ENCODE measurements around the gene SBK2.

Gene SBK2

DNA sequence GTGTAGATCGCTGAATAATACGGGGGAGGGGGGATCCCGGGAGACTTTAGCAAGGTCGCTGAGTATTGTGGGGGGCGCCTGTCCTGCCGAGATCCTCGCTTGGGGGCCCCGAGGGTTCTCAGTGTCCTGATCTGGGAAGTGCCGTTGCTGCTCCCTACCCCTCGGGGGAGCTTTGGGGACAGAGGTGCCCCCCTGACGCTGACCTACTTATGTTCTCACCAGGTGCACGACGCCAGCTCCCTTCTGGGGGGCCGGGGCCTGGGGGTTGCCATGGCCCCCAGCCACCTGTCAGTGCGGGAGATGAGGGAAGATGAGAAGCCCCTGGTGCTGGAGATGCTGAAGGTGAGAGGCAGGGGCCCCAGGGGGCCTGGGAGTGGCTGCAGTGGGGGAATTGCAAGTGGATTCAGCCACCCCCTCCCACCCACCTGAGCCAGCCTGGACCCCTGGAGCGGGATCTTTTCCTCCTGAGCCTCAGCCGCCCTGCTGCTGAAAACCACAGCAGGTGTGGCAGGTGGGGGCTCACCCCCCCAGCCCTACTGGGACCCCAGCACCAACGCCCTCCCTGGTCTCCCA is 51.4 kb downstream of the SBK2 start:
- DNase-seq: no peak

DNA sequence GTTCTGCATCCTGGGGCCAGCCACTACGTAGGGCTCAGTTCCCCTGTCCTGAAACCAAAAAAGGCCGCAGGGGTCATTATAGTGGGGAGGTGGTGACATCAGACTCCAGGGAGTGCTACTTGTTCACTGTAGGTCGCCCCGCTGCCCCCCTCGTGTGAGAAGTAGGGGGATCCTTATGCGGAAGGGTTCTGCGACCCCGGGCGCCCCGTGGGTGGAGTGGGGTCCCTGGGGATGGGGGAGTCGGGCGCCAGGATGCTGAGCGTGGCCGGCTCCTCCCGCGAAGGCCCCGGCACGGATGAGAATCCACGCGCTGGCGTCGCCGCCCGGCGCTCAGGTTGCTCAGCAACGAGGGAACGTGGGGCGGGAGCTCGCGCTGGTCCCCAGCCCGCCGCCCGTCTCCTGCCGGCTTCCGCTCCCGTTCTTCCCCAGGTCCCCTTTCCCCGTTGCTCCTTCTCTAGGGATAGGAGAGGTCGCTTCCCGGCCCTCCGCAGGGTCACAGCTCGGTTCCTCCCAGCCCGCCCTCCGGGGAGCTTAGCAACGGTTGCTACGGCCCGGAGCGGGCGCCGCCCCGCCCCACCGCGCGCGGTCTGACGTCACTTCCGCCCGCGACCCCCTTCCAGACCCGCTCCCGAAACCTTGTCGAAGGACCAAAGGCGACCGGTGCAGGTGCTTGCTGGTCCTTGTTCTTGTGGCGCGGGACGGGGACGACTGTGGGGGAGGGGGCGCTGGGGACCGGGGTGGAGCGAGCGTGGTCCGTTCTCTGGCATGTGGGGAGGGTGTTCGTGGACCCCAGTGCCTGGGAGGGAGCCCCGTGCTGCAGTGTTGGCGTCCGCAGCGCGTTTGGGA is 52.1 kb downstream of the SBK2 start, which contains the start of gene NAT14:
Gene NAT14 (plus strand): TSS at position 596 of the 846 bp plus-strand sequence. CDS start 521 bp downstream, outside the sequence.
- peak; percentile 26 to 61 (median 53) for DNase-seq

DNA sequence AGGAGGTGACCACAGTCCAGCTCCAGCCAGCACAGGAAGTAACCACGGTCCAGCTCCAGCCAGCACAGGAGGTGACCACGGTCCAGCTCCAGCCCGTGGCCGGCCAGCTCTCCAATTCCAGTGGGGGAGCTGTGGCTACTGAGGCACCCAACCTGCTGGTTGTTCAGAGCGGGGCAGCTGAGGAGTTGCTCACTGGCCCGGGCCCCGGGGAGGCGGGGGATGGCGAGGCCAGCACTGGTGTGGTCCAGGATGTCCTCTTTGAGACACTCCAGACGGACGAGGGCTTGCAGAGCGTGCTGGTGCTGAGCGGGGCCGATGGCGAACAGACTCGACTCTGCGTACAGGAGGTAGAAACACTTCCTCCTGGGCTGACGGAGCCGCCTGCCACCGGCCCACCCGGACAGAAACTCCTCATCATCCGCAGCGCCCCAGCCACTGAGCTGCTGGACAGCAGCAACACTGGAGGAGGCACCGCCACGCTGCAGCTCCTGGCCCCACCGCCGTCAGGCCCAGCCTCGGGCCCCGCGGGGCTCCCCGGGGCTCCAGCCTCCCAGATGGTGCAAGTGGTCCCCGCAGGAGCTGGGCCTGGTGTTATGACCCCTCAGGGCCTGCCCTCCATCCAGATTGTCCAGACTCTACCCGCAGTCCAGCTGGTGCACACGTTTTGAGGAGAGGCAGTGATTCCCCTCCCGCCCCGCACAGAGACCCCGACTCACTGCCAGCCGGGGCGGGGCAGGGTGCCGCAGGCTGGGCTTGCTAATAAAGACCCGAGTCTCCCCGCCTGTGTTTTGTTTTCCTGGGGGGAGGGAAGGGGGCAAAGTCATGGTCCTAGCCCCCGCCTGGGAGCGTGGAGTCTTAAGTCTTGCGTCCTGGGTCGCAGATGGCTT is 53.0 kb downstream of the SBK2 start:
- peak in 1 of 5 donors; percentile 6 for DNase-seq

DNA sequence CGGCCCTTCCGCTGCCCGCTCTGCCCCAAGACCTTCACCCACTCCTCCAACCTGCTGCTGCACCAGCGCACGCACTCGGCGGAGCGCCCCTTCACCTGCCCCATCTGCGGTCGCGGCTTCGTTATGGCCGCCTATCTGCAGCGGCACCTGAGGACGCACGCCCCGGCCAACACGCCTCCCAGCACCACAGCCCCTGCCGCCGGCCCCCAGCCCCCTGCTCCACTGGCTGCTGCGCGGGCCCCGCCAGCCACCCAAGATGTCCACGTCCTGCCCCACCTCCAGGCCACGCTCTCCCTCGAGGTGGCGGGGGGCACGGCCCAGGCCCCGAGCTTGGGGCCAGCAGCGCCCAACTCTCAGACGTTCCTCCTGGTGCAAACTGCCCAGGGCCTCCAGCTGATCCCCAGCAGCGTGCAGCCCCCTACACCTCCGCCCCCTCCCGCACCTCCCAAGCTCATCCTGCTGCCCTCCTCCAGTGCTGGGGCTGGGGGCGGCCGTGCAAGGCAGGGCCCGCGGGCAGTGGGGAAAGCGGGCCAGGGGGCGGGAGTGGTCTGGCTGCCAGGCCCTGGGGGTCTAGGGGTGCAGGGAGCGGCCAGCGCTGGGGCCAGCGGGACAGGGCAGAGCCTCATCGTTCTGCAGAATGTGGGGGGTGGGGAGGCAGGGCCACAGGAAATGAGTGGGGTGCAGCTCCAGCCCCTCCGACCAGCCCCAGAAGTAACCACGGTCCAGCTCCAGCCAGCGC is 53.8 kb downstream of the SBK2 start:
- DNase-seq: no peak

DNA sequence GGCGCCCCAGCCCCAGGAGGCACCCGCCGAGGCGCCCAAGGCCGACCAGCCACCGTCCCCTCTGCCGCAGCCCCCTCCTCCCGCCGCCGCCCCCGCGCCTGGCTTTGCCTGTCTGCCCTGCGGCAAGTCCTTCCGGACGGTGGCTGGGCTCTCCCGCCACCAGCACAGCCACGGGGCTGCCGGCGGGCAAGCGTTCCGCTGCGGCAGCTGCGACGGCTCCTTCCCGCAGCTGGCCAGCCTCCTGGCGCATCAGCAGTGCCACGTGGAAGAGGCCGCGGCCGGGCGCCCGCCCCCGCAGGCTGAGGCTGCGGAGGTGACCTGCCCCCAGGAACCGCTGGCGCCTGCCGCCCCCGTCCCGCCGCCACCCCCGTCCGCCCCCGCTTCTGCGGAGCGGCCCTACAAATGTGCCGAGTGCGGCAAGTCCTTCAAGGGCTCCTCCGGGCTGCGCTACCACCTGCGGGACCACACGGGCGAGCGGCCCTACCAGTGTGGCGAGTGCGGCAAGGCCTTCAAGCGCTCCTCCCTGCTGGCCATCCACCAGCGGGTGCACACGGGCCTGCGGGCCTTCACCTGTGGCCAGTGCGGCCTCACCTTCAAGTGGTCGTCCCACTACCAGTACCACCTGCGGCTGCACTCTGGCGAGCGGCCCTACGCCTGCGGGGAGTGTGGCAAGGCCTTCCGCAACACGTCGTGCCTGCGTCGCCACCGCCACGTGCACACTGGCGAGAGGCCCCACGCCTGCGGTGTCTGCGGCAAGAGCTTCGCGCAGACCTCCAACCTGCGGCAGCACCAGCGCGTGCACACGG is 54.6 kb downstream of the SBK2 start:
- no peak for DNase-seq

DNA sequence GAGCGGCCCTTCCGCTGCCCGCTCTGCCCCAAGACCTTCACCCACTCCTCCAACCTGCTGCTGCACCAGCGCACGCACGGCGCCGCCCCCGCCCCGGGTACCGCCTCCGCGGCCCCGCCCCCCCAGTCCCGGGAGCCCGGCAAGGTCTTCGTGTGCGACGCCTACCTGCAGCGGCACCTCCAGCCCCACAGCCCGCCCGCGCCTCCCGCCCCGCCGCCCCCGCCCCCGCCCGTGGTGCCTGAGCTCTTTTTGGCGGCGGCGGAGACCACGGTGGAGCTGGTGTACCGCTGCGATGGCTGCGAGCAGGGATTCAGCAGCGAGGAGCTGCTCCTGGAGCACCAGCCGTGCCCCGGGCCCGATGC is 55.2 kb downstream of the SBK2 start:
- DNase-seq: no peak

DNA sequence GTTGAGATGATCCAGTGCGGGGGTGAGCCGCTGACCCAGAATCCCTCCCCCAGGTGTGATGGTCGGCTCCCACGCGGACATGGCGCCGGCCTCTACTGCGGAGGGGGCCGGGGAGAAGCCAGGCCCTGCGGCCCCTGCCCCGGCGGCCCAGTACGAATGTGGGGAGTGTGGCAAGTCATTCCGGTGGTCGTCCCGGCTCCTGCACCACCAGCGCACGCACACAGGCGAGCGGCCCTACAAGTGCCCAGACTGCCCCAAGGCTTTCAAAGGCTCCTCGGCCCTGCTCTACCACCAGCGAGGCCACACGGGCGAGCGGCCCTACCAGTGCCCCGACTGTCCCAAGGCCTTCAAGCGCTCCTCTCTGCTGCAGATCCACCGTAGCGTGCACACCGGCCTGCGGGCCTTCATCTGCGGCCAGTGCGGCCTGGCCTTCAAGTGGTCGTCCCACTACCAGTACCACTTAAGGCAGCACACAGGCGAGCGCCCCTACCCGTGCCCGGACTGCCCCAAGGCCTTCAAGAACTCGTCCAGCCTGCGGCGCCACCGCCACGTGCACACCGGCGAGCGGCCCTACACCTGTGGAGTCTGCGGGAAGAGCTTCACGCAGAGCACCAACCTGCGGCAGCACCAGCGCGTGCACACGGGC is 55.7 kb downstream of the SBK2 start:
- no peak for DNase-seq

DNA sequence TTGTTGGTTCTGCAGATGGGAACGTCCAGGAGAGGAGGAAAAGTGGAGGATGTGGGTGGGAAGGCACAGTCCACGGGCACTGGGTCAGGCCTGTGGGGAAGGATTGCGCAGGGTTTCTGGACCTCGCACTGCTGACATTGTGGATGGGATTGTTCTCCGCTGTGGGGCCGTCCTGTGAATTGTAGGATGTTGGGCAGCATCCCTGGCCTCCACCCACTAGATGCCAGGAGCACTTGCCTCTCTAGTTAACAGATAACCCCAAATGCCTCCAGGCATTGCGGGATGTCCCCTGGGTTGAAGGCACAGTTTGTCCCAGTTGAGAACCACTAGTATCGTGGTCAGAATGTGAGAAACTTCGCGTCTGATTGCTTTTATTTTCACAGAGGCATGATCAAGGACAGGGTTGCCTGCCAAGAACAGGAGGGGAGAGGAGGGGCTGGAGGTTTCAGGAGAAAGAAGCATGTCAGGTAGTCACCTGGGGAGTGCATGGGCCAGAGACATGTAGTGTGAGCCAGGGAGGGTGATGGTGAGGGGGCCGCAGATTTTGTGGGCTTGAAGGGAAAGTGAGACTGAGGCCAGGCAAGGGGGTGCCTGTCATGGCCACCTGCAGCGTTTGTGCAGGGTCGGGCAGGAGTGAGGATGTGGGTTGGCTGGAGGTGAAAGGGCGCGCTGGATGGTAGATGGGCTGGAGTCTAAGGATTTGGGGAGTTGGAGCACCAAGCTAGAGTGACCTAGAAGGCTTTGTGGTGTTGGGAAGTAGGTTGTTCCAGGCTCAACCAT is 57.3 kb downstream of the SBK2 start:
- no peak for DNase-seq

DNA sequence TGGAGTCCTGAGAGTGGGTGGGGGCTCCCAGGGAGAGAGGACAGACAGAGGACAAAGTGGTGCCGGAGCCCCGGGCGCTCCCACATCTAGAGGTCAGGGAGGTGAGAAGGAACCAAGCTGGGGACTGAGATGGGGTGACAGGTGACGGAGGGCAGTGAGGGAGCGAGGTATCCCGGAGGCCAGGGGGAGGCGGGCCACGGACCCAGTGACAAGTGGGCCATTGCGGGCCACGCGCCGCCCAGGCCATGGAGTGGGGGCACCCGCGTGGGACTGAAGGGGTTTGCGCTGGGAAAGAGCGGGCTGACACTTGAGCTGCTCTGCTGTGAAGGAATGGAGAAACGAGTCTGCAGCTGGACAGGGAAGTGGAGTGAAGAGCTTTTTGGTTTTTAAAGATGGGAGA is 57.9 kb downstream of the SBK2 start:
- no peak for DNase-seq

Data from T-helper 1 cell (primary cell).